ENCODE measurements around the gene KLHL25. TPM values are rescaled to one million over a fixed set of nuclear protein-coding genes. Genes with fewer than 3 reads are reported as not detected.
A peak's percentile ranks its signal among the peaks of the same experiment; 100 is the strongest.

KLHL25 gene
- total RNA-seq, 1 donor from 2014 or later, result 5.1 TPM

DNA sequence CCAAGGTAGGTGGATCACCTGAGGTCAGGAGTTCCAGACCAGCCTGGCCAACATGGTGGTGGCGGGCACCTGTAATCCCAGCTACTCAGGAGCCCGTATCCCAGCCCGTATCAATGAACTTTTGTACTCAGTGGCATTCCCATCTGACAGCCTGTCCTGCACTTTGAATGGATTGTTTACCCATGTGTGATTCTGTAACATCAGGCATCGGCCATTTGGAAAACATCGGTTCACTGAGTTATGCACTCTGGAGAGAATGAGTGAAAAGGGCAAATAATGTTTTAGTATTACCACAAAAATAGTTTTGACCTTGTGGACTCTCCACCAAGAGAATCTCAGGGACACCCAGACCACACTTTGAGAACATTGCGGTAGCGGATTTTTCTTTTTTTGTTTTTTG, 13.6 kb downstream of the KLHL25 start:
- intact Hi-C loops (cut with DNase I), result no loop called here
- DNase-seq (ENCODE audit: low spot score), result no peak

DNA sequence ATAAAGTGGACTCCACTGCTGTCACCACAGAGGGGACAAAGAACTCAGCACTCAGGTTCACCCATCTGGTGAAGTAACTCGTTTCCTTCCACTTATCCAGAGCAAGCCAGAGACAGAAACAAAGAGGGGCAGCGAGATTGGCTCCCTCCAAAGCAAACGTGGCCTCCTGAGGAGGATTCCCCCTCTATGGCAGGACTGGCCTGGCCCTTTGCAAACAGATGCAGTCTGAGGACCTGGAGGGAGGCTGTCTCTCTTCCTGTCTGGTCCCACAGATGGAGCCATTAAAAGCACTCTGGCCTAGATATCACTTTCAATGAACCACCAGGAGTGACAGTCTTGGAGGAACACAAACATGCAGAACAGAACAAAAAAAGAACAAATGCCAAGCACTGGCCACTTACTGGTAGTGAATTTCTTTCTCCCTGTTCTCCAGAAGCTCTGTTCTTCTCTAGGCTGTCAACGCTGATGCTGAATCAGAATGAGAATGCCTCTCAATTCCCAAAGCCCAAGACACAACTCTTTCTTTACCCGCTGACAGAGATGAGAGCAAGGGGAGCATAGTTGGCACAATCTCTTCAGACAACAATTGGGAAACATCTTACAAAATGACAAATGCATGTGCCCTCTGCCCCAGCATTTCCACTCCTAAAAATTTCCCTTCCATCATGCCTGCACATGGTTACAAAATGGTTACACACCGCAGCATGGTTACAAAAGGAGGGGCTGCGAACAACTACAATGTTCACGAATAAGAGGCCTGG, 14.3 kb downstream of the KLHL25 start:
- DNase-seq (ENCODE audit: low spot score), result no peak
- intact Hi-C loops (cut with DNase I), result no loop called here

DNA sequence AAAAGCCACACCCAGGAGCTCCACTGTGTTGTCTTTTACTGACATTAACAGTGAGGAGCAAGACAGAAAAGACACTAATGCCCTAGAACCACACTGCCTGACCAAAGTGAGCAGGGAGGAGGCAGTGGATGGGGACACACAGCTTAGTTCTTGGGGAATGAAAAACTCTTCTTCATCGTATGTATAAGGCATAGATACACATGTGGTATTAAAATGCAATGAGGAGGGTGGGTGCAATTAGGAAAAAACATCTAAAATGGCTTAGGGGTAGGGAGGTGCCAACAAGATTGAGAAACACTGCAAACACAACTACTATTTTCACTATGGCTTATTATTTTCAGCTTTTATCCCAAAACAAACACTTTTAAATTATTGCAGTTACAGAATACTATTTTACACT, 15.5 kb downstream of the KLHL25 start:
- DNase-seq (ENCODE audit: low spot score), result no peak
- intact Hi-C loops (cut with DNase I), result no loop called here

DNA sequence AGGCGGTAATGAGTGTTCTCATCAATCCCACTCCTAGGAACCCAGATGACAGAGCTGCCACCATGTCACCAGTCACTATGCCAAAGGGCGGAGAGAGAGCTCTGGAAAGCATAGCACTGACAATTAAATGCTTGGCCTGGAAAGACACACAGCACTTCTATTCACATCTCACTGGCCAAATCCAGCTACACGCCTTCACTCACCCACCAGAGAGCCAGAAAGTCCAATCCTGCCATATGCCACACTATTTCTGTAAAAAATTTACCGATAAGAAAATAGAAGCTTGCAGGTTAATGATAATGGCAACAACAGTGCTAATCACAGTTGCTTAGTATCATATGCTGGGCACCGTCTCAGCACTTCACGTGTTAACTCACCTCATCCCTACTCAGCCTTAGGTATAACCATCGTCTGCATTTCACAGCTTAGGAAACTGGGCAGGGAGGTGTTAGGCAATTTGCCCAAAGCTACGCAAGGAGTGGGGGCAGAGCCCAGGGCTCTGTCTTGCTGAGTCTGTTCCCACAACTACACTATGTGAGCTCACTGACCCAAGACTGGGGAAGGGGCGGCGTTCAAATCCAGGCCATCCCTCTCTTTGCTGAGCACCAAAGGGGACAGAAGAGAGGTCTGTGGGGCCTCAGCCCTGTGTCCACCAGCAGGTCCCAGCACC, 16.5 kb downstream of the KLHL25 start:
- intact Hi-C loops (cut with DNase I), result no loop called here
- no peak for DNase-seq (ENCODE audit: low spot score)

DNA sequence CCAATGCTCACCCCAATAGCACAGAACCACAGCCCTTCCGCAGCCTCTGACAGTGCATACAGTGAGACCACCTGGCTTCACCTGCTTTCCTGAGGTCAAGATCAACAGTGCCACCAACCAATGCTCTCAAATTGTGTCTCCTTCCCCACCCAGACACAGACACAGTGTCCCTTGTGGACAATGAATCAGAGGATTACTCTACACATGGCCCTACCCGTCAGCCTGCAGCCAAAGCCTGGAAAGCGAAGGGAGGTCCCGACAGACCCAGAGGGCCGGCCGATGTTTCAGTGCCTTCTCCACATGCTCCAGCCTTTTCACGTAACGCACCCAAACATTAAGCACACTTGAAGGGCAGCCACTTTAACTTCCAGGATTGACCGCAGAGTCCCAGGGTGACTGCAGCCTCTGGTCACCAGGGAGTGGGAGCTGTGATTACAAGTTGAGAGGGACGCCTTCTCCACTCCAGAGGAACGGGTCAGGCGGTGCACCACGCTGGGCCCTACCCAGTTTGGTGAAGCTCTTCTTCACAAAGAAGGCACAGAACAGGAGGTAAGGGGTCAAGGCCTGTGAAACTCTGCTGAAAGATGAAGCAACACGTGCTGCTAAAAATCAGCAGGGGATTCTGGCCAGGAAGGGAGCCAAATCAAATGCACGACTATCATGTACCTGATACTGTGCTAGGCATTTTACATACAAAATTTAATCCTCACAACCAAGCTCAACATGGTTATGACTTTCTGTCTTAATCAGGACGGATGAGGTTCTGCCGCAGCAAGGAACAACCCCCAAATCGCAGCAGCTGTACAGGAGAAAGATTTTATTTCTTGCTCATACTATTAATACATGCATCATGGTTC, 17.2 kb downstream of the KLHL25 start:
- DNase-seq (ENCODE audit: low spot score), result no peak
- intact Hi-C loops (cut with DNase I), result loop anchor here (2.0 kb wide), 1 partner anchor 15 kb away; no protein-coding TSS in a partner anchor

DNA sequence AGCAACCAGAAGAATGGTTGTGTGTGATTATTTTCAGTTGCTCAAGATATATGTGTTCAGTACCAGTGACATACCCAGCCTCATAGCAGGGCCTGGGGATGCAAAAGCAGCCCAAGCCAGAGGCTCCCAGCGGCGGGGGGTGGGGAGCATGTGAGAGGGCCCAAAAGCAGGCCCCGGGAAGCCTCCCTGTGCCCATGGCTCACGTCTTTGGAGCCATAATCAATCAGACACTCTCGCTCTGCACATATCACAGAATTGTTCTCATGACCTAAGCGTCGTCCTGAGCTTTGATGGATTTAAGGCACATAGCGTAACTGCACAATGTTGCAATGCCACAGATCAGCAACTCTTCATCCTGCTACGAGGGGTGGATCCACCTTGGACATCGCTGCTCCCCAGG, 20.8 kb downstream of the KLHL25 start:
- no peak for DNase-seq (ENCODE audit: low spot score)
- intact Hi-C loops (cut with DNase I), result no loop called here

DNA sequence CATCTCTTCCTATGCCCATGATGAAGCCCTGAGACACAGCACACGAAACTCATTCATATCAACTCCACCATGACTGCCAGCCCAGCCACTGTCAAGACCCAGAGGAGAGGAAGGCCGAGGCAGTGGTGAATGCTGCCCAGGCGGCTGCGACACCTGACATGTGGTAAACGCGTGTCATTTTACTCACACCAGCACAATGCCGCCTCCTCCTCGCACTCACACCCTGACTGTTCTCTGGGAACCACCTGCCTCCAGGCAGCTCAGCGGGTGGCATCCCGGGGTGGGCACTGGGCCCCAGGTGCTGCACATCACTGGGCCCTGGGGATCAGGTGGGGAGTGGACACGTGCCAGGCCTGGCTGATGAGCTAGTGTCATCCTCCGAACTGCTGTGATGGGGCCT, 21.5 kb downstream of the KLHL25 start:
- intact Hi-C loops (cut with DNase I), result no loop called here

DNA sequence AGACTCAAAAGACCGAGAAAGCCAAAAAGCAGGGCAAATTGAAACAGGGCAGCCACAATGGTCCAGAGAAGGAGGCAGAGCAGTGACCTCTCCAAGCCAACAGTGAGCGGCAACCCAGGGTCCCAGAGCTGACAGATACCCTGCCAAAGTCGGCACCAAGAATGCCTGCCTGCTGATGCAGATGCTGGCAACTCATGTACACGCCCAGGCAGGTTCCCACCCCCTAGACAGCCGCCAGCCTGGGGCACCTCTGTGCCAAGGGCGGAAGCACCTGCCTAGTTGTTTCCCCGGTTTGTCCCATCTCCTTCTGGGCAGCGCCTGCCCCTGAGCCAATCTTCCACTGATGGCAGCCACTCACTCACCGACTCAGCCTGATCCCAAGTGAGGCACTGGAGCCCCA, 22.1 kb downstream of the KLHL25 start:
- DNase-seq (ENCODE audit: low spot score), result peak; percentile 77
- intact Hi-C loops (cut with DNase I), result no loop called here

More for the DNA sequence above, 21.5 kb downstream of the KLHL25 start:
- no peak for DNase-seq (ENCODE audit: low spot score)

DNA sequence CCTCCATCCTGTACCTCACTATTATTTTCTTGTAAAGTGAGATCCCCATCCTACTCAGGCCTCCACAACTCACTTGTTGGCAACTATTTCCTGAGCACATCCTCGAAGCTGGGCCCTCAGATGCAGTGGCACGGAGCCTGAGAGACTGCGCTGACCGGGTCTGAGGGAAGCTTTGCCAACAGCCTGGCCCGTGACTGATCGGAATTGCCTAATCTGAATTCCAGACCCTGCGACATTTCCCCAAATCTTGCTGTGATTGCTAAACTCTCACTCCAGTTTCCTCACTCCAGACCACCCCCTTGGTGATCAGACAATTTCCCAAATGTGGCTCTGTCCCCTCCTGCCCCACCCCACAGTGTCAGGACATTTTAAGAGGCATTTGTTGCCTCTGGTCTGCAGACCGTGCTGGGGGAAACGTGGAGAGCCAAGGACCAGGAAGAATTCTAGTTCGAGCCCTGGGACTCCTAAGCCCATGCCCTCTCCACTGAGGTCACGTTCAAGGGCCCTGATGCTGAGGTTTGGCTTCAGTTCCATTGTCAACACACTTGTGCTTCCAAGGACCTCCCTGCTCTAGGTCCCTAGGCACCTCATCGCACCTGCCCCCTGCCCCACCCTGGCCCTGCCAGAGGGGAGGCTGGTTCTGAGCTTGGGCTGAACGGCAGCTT, 22.8 kb downstream of the KLHL25 start:
- DNase-seq (ENCODE audit: low spot score), result no peak
- intact Hi-C loops (cut with DNase I), result no loop called here

DNA sequence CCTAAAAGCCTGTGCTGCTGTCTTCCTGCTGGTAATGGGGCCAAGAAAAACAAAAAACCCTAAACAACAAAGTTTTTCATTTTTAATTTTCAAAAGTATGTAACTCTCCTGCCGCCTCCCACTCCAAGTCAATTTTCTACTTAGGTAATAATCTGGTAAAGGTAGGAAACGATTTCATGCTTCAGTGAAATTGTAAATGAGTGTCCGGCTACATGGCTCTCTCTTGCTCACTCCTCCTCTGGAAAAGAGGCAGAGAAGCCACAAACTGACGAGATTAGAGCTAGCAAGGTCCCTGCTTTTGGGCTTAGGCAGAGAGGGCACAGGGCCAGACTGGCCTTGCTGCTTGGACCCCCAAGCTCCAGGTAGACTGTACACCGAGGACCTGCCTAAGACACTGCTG, 23.5 kb downstream of the KLHL25 start:
- intact Hi-C loops (cut with DNase I), result no loop called here
- DNase-seq (ENCODE audit: low spot score), result no peak

DNA sequence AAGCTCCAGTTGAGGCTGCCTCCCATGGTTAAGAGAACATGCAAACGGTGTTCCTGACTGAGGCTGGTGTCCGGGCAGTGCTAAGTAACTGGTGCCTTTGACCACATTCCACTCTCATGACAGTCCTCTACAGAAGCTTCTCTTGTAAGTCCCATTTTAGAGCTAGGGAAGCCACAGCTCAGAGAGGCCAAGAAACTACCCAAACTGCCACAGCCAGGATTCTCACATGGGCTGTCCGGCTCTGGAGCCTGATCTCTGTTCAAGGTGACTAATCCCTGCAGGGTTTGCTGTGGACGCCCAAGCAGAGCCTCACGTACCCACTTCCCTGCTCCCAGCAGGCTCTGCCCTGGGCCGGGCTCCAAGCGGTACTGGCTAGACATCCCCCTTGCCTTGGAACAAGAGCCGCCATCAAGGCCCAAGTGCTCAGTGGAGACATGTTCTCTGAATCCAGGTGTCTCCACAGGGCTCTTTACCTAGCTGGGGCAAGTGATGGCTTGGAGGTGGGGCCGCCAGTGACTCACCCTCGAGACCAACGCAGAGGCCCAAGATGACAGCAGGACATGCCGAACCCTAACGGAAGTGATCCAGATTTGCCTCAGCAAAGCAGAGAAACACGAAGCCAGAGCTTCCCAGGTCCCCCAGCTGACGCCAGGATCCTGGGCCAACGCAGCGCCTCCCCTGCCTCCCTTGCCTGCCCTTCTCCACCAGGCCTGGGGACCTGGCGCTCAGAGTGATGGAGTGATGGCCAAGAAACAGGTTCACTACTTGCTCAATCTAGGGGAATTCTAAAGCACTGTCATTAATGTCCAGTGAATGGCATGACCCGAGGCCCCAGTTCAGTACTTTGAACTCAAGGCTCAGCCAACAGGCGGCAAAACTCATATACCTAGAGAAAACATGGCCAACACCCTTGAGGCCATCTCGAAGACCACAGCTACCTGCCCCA, 24.4 kb downstream of the KLHL25 start:
- no peak for DNase-seq (ENCODE audit: low spot score)
- intact Hi-C loops (cut with DNase I), result no loop called here

DNA sequence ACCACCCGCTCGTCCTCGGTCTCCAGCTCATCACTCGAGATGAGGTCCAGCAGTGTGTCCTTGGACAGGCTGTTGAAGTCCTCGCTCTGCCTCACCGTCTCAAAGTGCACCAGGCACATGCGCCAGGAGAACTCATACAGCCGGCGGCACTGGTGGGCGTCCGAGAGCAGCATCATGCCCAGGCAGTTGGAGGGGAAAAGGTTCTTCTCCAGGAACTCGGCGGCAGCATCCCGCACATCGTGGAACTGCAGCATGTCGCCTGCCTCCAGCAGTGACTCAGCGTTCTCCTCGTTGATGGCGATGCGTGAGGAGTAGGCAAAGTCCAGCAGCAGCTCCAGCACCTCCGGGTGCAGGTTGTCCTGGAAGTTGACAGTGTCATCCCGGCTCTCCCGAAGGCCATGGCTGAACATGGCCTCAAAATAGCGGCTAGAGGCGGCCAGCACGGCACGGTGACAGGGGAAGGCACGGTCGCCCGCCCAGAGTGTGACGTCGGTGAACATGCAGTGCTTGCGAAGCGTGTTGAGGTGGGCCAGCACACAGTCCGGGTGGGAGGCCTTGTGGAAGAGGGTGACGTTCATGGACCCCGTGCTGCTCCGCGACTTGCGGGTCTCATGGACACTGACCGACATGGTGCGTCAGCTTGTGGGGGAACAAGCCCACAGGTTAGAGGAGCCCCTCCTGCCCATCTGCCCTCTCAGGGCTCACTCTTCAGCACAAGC, 25.4 kb downstream of the KLHL25 start:
- DNase-seq (ENCODE audit: low spot score), result peak; percentile 57
- intact Hi-C loops (cut with DNase I), result no loop called here

DNA sequence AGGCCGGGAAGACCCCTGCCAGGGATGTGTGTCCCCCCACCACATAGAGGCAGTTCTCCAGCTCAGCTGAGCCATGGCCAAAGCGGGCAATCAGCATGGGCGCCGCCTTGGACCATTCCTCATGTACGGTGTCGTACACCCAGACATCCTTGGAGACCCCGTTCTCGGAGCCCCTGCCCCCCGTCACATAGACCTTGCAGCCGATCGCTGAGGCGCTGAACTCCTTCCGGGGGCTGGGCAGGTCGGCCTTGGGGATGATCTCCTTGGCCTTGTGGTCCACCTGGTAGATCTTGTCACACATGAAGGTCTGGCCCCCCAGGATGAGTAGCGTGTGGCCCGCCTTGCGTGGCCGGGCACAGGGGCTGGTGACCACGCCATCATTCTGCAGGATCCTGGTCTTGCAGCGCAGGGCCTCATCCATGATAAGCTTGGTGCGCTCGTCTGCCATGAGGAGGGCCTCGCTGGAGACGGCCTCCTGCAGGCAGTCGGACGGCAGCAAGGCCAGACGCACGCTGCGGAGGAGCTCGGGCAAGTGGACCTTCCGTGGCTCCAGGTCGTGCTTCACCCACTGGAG, 26.0 kb downstream of the KLHL25 start:
- peak; percentile 71 for DNase-seq (ENCODE audit: low spot score)
- intact Hi-C loops (cut with DNase I), result no loop called here

DNA sequence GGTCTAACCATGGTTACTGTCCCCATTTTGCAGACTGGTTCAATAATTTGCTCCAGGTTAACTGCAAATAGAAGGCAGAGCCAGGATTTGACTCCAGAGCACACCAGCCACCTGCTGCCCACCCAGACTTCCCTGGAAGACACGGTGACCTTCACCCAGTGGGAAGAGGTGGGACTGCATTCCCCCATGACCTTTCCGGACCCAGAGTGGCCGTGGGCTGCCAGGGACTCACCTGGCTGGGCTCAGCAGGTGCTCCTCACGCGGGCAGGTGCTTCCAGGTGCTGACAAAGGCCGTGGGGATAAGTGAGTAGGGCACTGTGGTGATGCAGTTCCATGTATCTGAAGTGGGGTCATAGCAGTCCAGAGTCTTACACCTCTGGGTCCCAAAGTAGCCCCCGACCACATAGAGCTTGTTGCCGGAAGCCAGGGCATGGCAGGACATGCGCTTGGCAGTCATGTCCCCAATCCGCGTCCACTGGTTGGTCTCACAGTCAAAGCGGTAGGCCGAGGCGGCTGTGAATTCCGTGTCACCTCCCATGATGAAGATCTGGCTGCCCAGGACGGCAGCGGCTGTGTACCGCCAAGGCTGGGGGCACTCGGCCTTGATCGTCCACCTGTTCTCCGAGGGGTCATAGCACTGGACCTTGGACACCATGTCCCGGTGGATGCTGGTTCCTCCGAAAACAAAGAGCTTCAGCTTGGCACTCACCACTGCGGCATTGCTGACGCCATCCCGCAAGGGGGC, 26.8 kb downstream of the KLHL25 start:
- intact Hi-C loops (cut with DNase I), result no loop called here

DNA sequence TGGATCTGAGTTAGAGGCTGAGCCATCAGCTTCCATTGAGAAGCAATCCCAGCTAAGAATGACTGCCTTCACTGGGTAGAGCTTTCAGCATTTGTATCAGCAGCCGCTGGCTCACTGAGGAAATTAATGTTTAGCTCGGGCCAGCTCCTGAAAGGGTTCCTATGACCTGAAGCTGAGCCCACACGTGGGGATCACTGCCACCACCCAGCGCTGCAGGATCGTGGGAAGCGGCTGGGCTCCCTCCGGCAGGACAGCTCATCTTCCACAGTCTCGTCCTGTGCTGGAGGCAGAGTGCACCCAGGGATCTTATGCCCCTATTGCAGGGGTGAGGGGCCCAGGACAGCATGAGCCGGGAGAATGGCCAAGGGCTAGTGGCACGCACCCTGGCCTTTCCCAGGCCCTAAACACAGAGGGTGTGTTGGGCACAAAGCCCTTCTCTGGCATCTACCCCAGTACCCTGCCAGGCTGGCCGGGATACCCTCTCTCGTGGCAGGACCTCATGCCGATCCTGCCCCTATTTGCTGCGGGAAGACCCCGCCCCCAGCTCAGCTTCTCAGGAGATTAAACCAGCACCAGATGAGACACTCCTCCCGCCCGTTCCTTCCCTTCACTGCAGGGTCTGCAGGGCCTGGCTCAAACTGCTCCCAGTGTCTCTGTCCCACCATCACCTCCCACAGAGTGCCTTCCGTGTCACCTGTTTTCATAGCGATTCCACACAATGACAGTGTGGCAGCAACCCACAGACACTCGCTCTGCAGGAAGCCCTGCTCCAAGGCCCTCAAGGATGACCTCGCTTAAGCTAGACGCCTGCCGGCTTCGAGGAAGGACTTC, 28.5 kb downstream of the KLHL25 start:
- DNase-seq (ENCODE audit: low spot score), result no peak
- intact Hi-C loops (cut with DNase I), result no loop called here

More for the DNA sequence above, 26.8 kb downstream of the KLHL25 start:
- no peak for DNase-seq (ENCODE audit: low spot score)

DNA sequence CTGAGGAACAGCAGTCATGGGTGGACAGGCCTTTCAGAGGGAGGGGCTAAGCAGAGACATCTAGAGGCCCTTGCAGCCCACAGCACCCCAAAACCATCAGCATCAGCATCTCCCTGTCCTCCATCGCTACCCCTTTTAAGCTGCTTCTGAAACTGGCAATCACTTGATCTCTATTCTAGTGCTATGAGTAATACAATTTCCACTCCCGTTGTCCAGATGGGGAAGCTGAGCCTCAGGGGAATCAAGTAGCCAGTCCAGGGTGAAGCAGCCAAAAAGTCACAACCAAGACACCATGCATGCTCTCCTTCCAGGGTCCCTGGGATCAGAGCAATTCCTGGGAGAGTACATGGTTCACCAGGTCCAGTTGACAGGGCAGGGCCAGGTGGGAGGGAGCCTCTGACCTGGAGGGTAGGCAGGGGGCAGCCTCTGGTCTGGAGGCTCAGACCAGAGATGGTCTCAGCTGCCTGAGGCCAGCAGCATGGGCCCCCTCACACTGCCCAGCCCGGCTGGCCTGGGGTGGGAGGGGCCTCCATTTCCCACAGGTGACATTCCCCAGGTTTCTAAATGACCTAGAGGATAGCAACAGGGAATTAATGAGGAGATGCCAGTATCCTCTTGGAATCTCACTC, 30.0 kb downstream of the KLHL25 start:
- no peak for DNase-seq (ENCODE audit: low spot score)

More for the DNA sequence above, 30.0 kb downstream of the KLHL25 start:
- intact Hi-C loops (cut with DNase I), result loop anchor here (5.0 kb wide), 1 partner anchor 63 kb away; no protein-coding TSS in a partner anchor

Data from cardiac septum (tissue), 1 donor.